GM18520 (cell line): ENCODE results near the gene POLR3A.

Source experiments
- ATAC-seq: cut with Tn5 transposase; IDR thresholded peaks from one replicate; pipeline ENCODE4 v1.9.1; 2021; ENCODE audit not compliant: unreplicated experiment

Gene POLR3A

GRCh38 chr10:77983384-77984341 is 45.7 kb downstream of the POLR3A start:
- ATAC-seq, result no peak

- no peak for ATAC-seq
Observed at GRCh38 chr10:77981281-77981680, 48.0 kb downstream of the POLR3A start.

GRCh38 chr10:77979221-77979620 is 50.1 kb downstream of the POLR3A start:
- ATAC-seq, result no peak

GRCh38 chr10:77978360-77978759 is 51.0 kb downstream of the POLR3A start:
- no peak for ATAC-seq

- no peak for ATAC-seq
Observed at GRCh38 chr10:77977934-77978333, 51.4 kb downstream of the POLR3A start.

GRCh38 chr10:77977016-77977415 is 52.3 kb downstream of the POLR3A start:
- ATAC-seq, result no peak

GRCh38 chr10:77975086-77975666 is 54.1 kb downstream of the POLR3A start:
- ATAC-seq, result no peak

- ATAC-seq, result no peak
Observed at GRCh38 chr10:77974396-77975074, 54.8 kb downstream of the POLR3A start.

- ATAC-seq, result no peak
Observed at GRCh38 chr10:77973276-77973675, 56.0 kb downstream of the POLR3A start.

GRCh38 chr10:77972148-77972547 is 57.2 kb downstream of the POLR3A start:
- no peak for ATAC-seq

- ATAC-seq, result no peak
Observed at GRCh38 chr10:77971804-77972144, 57.5 kb downstream of the POLR3A start.

- no peak for ATAC-seq
Observed at GRCh38 chr10:77970869-77971803, 58.2 kb downstream of the POLR3A start.

GRCh38 chr10:77969114-77969513 is 60.2 kb downstream of the POLR3A start:
- no peak for ATAC-seq

GRCh38 chr10:77967611-77968022 is 61.7 kb downstream of the POLR3A start:
- no peak for ATAC-seq

- ATAC-seq, result no peak
Observed at GRCh38 chr10:77965294-77965693, 64.0 kb downstream of the POLR3A start.

- no peak for ATAC-seq
Observed at GRCh38 chr10:77964811-77965210, 64.5 kb downstream of the POLR3A start.

GRCh38 chr10:77963901-77964300 is 65.4 kb downstream of the POLR3A start:
- ATAC-seq, result no peak

GRCh38 chr10:77962350-77963146 is 66.8 kb downstream of the POLR3A start:
- no peak for ATAC-seq

- ATAC-seq, result no peak
Observed at GRCh38 chr10:77961668-77962067, 67.6 kb downstream of the POLR3A start.

- ATAC-seq, result no peak
Observed at GRCh38 chr10:77960829-77961329, 68.4 kb downstream of the POLR3A start.
